HEK293 (cell line): Measurements from ENCODE around the gene NCOR2.

ENCODE experiments used
- HOXA7 ChIP-seq: sonication (generic); formaldehyde crosslinking; IDR thresholded peaks from 2 replicates; pipeline ENCODE4 v1.8.1; 2022; ENCODE audit warnings: missing genetic modification reagents, borderline replicate concordance
- KLF16 ChIP-seq: fragments of 450-650 bp; formaldehyde crosslinking; IDR thresholded peaks from 2 replicates; pipeline ENCODE4 v1.5.1; 2017; ENCODE audit warnings: missing biosample characterization, missing genetic modification characterization
- KLF7 ChIP-seq: fragments of 450-650 bp; formaldehyde crosslinking; IDR thresholded peaks from 2 replicates; pipeline ENCODE4 v1.5.1; 2016; ENCODE audit warnings: missing biosample characterization, missing genetic modification characterization, borderline replicate concordance
- OVOL3 ChIP-seq: fragments of 450-650 bp; formaldehyde crosslinking; IDR thresholded peaks from 2 replicates; pipeline ENCODE4 v1.5.1; 2016; ENCODE audit warnings: missing biosample characterization, missing genetic modification characterization
- TRIM28 ChIP-seq: IDR thresholded peaks from 2 replicates; pipeline ENCODE4 v1.6.1; 2011; ENCODE audit warnings: low read length, control low read depth, borderline replicate concordance
- YY1 ChIP-seq: fragments of 450-650 bp; formaldehyde crosslinking; IDR thresholded peaks from 2 replicates; pipeline ENCODE4 v1.5.1; 2018; ENCODE audit warnings: missing biosample characterization, missing genetic modification characterization
- ZFP69B ChIP-seq: fragments of 450-650 bp; formaldehyde crosslinking; IDR thresholded peaks from 2 replicates; pipeline ENCODE4 v1.5.1; 2016; ENCODE audit warnings: missing biosample characterization, missing genetic modification characterization
- ZIC2 ChIP-seq: fragments of 450-650 bp; formaldehyde crosslinking; IDR thresholded peaks from 2 replicates; pipeline ENCODE4 v1.5.1; 2016; ENCODE audit warnings: missing biosample characterization, missing genetic modification characterization
- ZNF138 ChIP-seq: fragments of 450-650 bp; formaldehyde crosslinking; IDR thresholded peaks from 2 replicates; pipeline ENCODE4 v1.5.1; 2016; ENCODE audit warnings: missing biosample characterization, missing genetic modification characterization, borderline replicate concordance
- ZNF140 ChIP-seq: fragments of 450-650 bp; formaldehyde crosslinking; IDR thresholded peaks from 2 replicates; pipeline ENCODE4 v1.5.1; 2016; ENCODE audit warnings: missing biosample characterization, missing genetic modification characterization
- ZNF169 ChIP-seq: fragments of 450-650 bp; formaldehyde crosslinking; IDR thresholded peaks from 2 replicates; pipeline ENCODE4 v1.5.1; 2016; ENCODE audit warnings: missing biosample characterization, missing genetic modification characterization
- ZNF24 ChIP-seq: fragments of 450-650 bp; formaldehyde crosslinking; IDR thresholded peaks from 2 replicates; pipeline ENCODE4 v1.5.1; 2016; ENCODE audit warnings: missing biosample characterization, missing genetic modification characterization
- ZNF248 ChIP-seq: fragments of 450-650 bp; formaldehyde crosslinking; IDR thresholded peaks from 2 replicates; pipeline ENCODE4 v1.5.1; 2017; ENCODE audit warnings: missing biosample characterization, missing genetic modification characterization
- ZNF274 ChIP-seq, 2 experiments: fragments of 200-500 bp in 1 of 2; fragments of 450-650 bp in 1 of 2; sonication (Bioruptor generic) in 1 of 2; formaldehyde crosslinking in 1 of 2; IDR thresholded peaks; 2 replicates each; pipeline versions ENCODE4 v1.5.1 to v1.6.1; 2014 to 2016; ENCODE audit warnings: borderline replicate concordance in 1 of 2, inconsistent platforms in 1 of 2, low read length in 1 of 2, missing biosample characterization in 1 of 2, missing genetic modification characterization in 1 of 2
- ZNF350 ChIP-seq: fragments of 450-650 bp; formaldehyde crosslinking; IDR thresholded peaks from 2 replicates; pipeline ENCODE4 v1.5.0; 2017; ENCODE audit warnings: missing biosample characterization, mild to moderate bottlenecking, missing genetic modification characterization
- ZNF433 ChIP-seq: fragments of 450-650 bp; formaldehyde crosslinking; IDR thresholded peaks from 2 replicates; pipeline ENCODE4 v1.5.1; 2016; ENCODE audit warnings: missing biosample characterization, missing genetic modification characterization, low read depth
- ZNF558 ChIP-seq: fragments of 450-650 bp; formaldehyde crosslinking; IDR thresholded peaks from 2 replicates; pipeline ENCODE4 v1.5.1; 2016; ENCODE audit warnings: missing biosample characterization, missing genetic modification characterization
- ZNF654 ChIP-seq: fragments of 450-650 bp; formaldehyde crosslinking; IDR thresholded peaks from 2 replicates; pipeline ENCODE4 v1.5.1; 2016; ENCODE audit warnings: low read depth, missing biosample characterization, missing genetic modification characterization
- ZNF658 ChIP-seq: fragments of 450-650 bp; formaldehyde crosslinking; IDR thresholded peaks from 2 replicates; pipeline ENCODE4; 2016; ENCODE audit warnings: missing biosample characterization, missing genetic modification characterization
- ZNF660 ChIP-seq: fragments of 450-650 bp; IDR thresholded peaks from 2 replicates; pipeline ENCODE4 v1.5.1; 2018; ENCODE audit warnings: missing biosample characterization, mild to moderate bottlenecking, missing genetic modification characterization
- ZNF677 ChIP-seq: fragments of 450-650 bp; IDR thresholded peaks from 2 replicates; pipeline ENCODE4 v1.5.0; 2018; ENCODE audit warnings: missing biosample characterization, mild to moderate bottlenecking, missing genetic modification characterization, moderate library complexity
- ZNF837 ChIP-seq: fragments of 450-650 bp; formaldehyde crosslinking; IDR thresholded peaks from 2 replicates; pipeline ENCODE4 v1.5.1; 2016; ENCODE audit warnings: missing biosample characterization, missing genetic modification characterization
- TF ChIP-seq, protein P1 (sequence below): fragments of 450-650 bp; formaldehyde crosslinking; IDR thresholded peaks from 2 replicates; pipeline ENCODE4 v1.5.1; 2016; ENCODE audit warnings: missing biosample characterization, missing genetic modification characterization, borderline replicate concordance
- TF ChIP-seq, protein P2 (sequence below): fragments of 450-650 bp; formaldehyde crosslinking; IDR thresholded peaks from 2 replicates; pipeline ENCODE4 v1.5.1; 2017; ENCODE audit warnings: missing biosample characterization, missing genetic modification characterization
- TF ChIP-seq, protein P3 (sequence below): fragments of 450-650 bp; formaldehyde crosslinking; IDR thresholded peaks from 2 replicates; pipeline ENCODE4 v1.5.1; 2017; ENCODE audit warnings: missing biosample characterization, missing genetic modification characterization
- TF ChIP-seq, protein P4 (sequence below): IDR thresholded peaks from 2 replicates; pipeline ENCODE4 v1.6.1; 2011; ENCODE audit warnings: mild to moderate bottlenecking, low read depth, low read length, borderline replicate concordance
- TF ChIP-seq, protein P5 (sequence below): fragments of 450-650 bp; formaldehyde crosslinking; IDR thresholded peaks from 2 replicates; pipeline ENCODE4 v1.5.1; 2016; ENCODE audit warnings: missing biosample characterization, missing genetic modification characterization, low read depth
- TF ChIP-seq, protein P6 (sequence below): fragments of 450-650 bp; formaldehyde crosslinking; IDR thresholded peaks from 2 replicates; pipeline ENCODE4 v1.5.1; 2017; ENCODE audit warnings: missing biosample characterization, missing genetic modification characterization
- TF ChIP-seq, protein P7 (sequence below): fragments of 450-650 bp; formaldehyde crosslinking; IDR thresholded peaks from 2 replicates; pipeline ENCODE4 v1.5.1; 2016; ENCODE audit warnings: missing biosample characterization, missing genetic modification characterization

NCOR2 gene

DNA sequence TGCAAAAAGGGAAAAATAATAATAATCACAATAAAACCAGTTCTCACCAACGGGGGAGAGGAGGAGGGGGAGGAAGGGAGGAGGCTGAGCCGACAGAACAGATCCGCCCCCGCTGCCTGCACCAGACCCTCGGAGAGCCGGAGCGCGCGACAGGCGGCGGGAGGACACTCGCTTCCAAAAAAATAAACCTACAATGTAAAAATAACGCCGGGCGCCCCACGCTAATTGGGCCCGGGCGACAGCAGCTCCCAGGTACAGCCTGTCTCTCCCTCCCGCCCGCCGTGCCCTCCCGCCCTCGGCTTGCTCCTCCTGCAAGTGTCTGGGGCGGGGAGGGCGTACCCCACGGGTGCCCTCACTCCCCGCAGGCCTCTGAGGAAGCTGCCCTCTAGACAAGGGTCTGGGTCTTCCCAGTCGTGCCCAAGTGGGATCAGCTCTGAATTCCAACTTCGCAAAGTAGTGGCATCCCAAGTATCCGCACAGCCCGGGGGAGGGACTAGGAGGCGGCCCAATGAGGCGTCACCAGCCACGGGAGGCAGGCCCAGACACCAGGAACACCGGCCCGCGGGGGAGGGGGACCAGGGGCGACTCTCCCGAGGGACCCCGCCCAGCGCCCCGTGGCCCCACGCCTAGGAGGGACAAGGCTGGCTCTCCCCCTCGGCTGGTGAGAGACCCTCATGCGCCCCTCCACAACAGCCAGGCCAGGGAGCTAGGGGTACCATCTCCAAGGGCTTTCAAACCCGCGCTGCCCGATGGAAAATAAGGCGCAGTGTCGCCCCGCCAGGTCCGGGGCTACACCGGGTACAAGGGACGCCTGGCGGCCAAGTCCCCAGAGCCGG, 1.0 kb downstream of the NCOR2 start (continued):
- TF ChIP-seq ZNF24 (tag by site-specific recombination) (no peak; the same call in 1 of the 2 replicates), ZNF274 (IDR thresholded peaks at IDR 0.05; ENCODE audit: low read length) (no peak), ZNF274 (tag by site-specific recombination; IDR thresholded peaks at IDR 0.05; ENCODE audit: borderline replicate concordance) (no peak), ZNF677 (tag by site-specific recombination) (no peak), TRIM28 (no peak), ZNF248 (tag by site-specific recombination) (no peak), ZNF837 (no peak), ZNF433 (tag by site-specific recombination) (no peak), YY1 (no peak), ZIC2 (tag by site-specific recombination) (no peak; the same call in 1 of the 2 replicates), ZNF140 (tag by site-specific recombination) (no peak), ZNF350 (tag by site-specific recombination) (no peak), ZNF169 (tag by site-specific recombination) (no peak), OVOL3 (tag by site-specific recombination) (no peak), HOXA7 (CRISPR knock-in tag) (no peak), ZNF658 (no peak), ZFP69B (tag by site-specific recombination) (no peak), ZNF558 (tag by site-specific recombination) (no peak), KLF7 (no peak), ZNF660 (tag by site-specific recombination) (no peak), KLF16 (tag by site-specific recombination) (no peak; the same call in 1 of the 2 replicates), ZNF138 (tag by site-specific recombination) (no peak), ZNF654 (no peak)
- TF ChIP-seq, protein P1, sequence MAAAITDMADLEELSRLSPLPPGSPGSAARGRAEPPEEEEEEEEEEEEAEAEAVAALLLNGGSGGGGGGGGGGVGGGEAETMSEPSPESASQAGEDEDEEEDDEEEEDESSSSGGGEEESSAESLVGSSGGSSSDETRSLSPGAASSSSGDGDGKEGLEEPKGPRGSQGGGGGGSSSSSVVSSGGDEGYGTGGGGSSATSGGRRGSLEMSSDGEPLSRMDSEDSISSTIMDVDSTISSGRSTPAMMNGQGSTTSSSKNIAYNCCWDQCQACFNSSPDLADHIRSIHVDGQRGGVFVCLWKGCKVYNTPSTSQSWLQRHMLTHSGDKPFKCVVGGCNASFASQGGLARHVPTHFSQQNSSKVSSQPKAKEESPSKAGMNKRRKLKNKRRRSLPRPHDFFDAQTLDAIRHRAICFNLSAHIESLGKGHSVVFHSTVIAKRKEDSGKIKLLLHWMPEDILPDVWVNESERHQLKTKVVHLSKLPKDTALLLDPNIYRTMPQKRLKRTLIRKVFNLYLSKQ (tag by site-specific recombination): no peak
- TF ChIP-seq, protein P2, sequence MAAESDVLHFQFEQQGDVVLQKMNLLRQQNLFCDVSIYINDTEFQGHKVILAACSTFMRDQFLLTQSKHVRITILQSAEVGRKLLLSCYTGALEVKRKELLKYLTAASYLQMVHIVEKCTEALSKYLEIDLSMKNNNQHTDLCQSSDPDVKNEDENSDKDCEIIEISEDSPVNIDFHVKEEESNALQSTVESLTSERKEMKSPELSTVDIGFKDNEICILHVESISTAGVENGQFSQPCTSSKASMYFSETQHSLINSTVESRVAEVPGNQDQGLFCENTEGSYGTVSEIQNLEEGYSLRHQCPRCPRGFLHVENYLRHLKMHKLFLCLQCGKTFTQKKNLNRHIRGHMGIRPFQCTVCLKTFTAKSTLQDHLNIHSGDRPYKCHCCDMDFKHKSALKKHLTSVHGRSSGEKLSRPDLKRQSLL (tag by site-specific recombination): no peak
- TF ChIP-seq, protein P3, sequence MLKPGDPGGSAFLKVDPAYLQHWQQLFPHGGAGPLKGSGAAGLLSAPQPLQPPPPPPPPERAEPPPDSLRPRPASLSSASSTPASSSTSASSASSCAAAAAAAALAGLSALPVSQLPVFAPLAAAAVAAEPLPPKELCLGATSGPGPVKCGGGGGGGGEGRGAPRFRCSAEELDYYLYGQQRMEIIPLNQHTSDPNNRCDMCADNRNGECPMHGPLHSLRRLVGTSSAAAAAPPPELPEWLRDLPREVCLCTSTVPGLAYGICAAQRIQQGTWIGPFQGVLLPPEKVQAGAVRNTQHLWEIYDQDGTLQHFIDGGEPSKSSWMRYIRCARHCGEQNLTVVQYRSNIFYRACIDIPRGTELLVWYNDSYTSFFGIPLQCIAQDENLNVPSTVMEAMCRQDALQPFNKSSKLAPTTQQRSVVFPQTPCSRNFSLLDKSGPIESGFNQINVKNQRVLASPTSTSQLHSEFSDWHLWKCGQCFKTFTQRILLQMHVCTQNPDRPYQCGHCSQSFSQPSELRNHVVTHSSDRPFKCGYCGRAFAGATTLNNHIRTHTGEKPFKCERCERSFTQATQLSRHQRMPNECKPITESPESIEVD: no peak
- TF ChIP-seq, protein P4, sequence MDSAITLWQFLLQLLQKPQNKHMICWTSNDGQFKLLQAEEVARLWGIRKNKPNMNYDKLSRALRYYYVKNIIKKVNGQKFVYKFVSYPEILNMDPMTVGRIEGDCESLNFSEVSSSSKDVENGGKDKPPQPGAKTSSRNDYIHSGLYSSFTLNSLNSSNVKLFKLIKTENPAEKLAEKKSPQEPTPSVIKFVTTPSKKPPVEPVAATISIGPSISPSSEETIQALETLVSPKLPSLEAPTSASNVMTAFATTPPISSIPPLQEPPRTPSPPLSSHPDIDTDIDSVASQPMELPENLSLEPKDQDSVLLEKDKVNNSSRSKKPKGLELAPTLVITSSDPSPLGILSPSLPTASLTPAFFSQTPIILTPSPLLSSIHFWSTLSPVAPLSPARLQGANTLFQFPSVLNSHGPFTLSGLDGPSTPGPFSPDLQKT: no peak
- TF ChIP-seq, protein P5, sequence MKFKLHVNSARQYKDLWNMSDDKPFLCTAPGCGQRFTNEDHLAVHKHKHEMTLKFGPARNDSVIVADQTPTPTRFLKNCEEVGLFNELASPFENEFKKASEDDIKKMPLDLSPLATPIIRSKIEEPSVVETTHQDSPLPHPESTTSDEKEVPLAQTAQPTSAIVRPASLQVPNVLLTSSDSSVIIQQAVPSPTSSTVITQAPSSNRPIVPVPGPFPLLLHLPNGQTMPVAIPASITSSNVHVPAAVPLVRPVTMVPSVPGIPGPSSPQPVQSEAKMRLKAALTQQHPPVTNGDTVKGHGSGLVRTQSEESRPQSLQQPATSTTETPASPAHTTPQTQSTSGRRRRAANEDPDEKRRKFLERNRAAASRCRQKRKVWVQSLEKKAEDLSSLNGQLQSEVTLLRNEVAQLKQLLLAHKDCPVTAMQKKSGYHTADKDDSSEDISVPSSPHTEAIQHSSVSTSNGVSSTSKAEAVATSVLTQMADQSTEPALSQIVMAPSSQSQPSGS (tag by site-specific recombination): no peak
- TF ChIP-seq, protein P6, sequence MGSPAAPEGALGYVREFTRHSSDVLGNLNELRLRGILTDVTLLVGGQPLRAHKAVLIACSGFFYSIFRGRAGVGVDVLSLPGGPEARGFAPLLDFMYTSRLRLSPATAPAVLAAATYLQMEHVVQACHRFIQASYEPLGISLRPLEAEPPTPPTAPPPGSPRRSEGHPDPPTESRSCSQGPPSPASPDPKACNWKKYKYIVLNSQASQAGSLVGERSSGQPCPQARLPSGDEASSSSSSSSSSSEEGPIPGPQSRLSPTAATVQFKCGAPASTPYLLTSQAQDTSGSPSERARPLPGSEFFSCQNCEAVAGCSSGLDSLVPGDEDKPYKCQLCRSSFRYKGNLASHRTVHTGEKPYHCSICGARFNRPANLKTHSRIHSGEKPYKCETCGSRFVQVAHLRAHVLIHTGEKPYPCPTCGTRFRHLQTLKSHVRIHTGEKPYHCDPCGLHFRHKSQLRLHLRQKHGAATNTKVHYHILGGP: no peak
- TF ChIP-seq, protein P7, sequence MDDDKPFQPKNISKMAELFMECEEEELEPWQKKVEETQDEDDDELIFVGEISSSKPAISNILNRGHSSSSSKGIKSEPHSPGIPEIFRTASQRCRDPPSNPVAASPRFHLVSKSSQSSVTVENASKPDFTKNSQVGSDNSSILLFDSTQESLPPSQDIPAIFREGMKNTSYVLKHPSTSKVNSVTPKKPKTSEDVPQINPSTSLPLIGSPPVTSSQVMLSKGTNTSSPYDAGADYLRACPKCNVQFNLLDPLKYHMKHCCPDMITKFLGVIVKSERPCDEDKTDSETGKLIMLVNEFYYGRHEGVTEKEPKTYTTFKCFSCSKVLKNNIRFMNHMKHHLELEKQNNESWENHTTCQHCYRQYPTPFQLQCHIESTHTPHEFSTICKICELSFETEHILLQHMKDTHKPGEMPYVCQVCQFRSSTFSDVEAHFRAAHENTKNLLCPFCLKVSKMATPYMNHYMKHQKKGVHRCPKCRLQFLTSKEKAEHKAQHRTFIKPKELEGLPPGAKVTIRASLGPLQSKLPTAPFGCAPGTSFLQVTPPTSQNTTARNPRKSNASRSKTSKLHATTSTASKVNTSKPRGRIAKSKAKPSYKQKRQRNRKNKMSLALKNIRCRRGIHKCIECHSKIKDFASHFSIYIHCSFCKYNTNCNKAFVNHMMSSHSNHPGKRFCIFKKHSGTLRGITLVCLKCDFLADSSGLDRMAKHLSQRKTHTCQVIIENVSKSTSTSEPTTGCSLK: no peak
